Fibroblast of peridontal ligament (primary cell): ENCODE measurements around the gene MS4A15.
"Not testable (repeated sequence)": the region's sequence is repeated elsewhere in the genome, so short reads cannot be mapped to it uniquely, and the experiment has no call there.

Source experiments
- DNase-seq: peaks from one replicate; pipeline ENCODE4 v3.0.0-alpha.2; 2010; ENCODE audit errors: extremely low read depth

The MS4A15 gene

GRCh38 chr11:60809249-60809648 lies 52.6 kb downstream of the MS4A15 start:
- no peak for DNase-seq

DNA sequence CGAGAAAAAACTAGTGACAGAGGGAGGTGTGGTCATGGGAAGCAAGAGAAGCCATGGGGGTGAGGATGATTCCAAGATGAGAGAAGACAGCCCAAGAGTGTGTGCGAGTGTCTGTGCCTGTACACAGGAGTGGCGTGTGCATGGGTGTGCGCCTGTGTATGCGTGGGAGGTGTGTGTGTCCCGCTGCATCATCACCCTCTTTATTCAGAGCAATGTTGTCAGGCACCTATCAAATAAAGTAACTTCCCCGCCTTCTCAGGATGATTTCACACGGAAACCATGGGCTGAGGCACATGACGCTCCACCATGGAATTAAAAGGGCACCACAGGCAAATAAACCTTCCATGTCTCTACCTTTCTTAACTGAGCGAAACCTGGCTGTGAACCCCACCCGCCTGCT lies 53.0 kb downstream of the MS4A15 start:
- no peak for DNase-seq

DNA sequence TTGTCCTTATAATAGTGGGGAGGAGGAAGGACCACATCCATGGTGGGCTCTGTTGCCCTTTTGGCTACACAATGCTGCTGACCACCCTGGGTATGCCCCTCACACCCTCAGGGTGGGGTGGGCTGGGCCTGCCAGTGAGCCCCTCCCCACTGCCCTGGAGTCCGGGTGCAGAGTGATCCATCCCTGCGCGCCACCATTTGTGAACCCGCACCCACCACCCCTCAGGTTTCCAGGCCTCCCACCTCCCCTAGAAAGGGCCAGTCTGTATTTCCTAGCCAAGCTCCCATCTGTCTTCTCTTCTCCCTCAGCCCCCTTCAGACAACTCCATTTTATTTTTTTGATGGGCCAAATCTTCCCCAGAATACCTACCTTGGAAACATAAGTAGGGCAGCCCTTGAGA lies 53.5 kb downstream of the MS4A15 start:
- DNase-seq: no peak

DNA sequence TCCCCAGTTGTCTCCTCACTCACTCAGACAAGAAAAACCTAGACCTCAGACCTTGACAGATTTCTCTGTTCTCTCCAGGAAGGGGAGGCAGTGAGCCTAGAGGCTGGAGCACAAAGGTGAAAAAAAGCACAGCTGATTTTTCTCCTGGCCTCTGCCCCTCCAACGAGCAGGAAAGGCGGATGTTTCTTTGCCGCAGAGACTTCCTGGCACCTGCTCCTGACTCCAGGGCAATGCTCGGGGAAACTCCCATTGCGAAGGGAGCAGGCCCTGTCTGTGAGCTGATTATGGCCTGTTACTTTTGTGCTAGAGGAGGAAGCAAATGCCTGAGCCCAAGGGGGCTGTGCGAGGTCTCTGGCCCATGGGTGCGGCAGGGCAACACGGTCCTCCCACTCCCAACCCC lies 53.9 kb downstream of the MS4A15 start:
- DNase-seq: no peak

GRCh38 chr11:60813324-60813723 lies 56.7 kb downstream of the MS4A15 start:
- DNase-seq: no peak

- DNase-seq: no peak
Measured at GRCh38 chr11:60814112-60814511, 57.4 kb downstream of the MS4A15 start.

- no peak for DNase-seq
Measured at GRCh38 chr11:60816590-60817157, 60.0 kb downstream of the MS4A15 start.

- no peak for DNase-seq
Measured at GRCh38 chr11:60818057-60818456, 61.4 kb downstream of the MS4A15 start.

GRCh38 chr11:60821827-60822599 lies 65.3 kb downstream of the MS4A15 start:
- no peak for DNase-seq

- DNase-seq: not testable (repeated sequence)
Measured at GRCh38 chr11:60823745-60824306, 67.2 kb downstream of the MS4A15 start.

- DNase-seq: no peak
Measured at GRCh38 chr11:60825118-60825517, 68.5 kb downstream of the MS4A15 start.

GRCh38 chr11:60825790-60826189 lies 69.1 kb downstream of the MS4A15 start:
- DNase-seq: no peak
